Activated CD4-positive, alpha-beta T cell treated with anti-CD3 and anti-CD28 coated beads, Interleukin-2, amount 10 ng/mL, durations not matched to agents 7 days and 5 days (primary cell): ENCODE measurements around the gene OPA3. TPM values are rescaled to one million over a fixed set of nuclear protein-coding genes. Genes with fewer than 3 reads are reported as not detected.
"Not testable (repeated sequence)": the region's sequence is repeated elsewhere in the genome, so short reads cannot be mapped to it uniquely, and the experiment has no call there.

Source experiments
- CTCF ChIA-PET: fragments of 350-600 bp; sonication (Branson Sonifier 250); formaldehyde crosslinking; loops from one replicate; lab custom pipeline; 2021; ENCODE audit warnings: antibody characterized with exemption; lab: Charles Lee
- POLR2A ChIA-PET: fragments of 350-600 bp; sonication (Branson Sonifier 250); formaldehyde crosslinking; loops from one replicate; lab custom pipeline; 2021; ENCODE audit warnings: antibody characterized with exemption; lab: Charles Lee
- DNase-seq: peaks from one replicate; pipeline ENCODE4 v3.0.0-alpha.2; 2020
- H3K27ac Mint-ChIP-seq: one replicate; pipeline ENCODE4 v1.8.0; 2021; ENCODE audit warnings: mild to moderate bottlenecking, moderate library complexity, mixed read lengths
- H3K27me3 Mint-ChIP-seq: one replicate; pipeline ENCODE4 v1.8.0; 2021; ENCODE audit warnings: mixed read lengths
- H3K36me3 Mint-ChIP-seq: one replicate; pipeline ENCODE4 v1.8.0; 2021; ENCODE audit warnings: low read depth, mixed read lengths
- H3K4me1 Mint-ChIP-seq: one replicate; pipeline ENCODE4 v1.8.0; 2021; ENCODE audit warnings: mixed read lengths
- H3K4me3 Mint-ChIP-seq: one replicate; pipeline ENCODE4 v1.8.0; 2021; ENCODE audit warnings: mild to moderate bottlenecking, moderate library complexity, mixed read lengths
- H3K9me3 Mint-ChIP-seq: one replicate; pipeline ENCODE4 v1.8.0; 2021; ENCODE audit warnings: mixed read lengths
- total RNA-seq, 2 experiments: library from RNA; stranded (reverse); gene quantifications; one replicate each; pipeline ENCODE4 v1.2.3, GENCODE V29; 2021

OPA3 gene
- total RNA-seq, 2 experiments from 2014 or later = 12.6 to 13.4 TPM

- ChIA-PET POLR2A (no interaction called here), CTCF (interaction anchor here (0.6 to 1.4 kb wide), 2 partner anchors 29 to 72 kb away, joined by 3 to 5 read pairs; no protein-coding TSS in a partner anchor)
- H3K4me1 Mint-ChIP-seq = peaks cover 67% of the 10 kb centered on the region
- no peak for DNase-seq
- H3K36me3 Mint-ChIP-seq = peaks cover 13% of the 10 kb centered on the region
- no peaks in the 10 kb centered on the region for H3K9me3 Mint-ChIP-seq
- no peaks in the 10 kb centered on the region for H3K27me3 Mint-ChIP-seq
- H3K4me3 Mint-ChIP-seq = peak overlapping the region; percentile 25
- no peak overlapping the region for H3K27ac Mint-ChIP-seq
Measured at GRCh38 chr19:45511074-45511473, 73.5 kb downstream of the OPA3 start.

- H3K27ac Mint-ChIP-seq = peak overlapping the region; percentile 13
- H3K27me3 Mint-ChIP-seq, POLR2A ChIA-PET, DNase-seq, H3K9me3 Mint-ChIP-seq: not testable (repeated sequence)
- peaks cover 13% of the 10 kb centered on the region for H3K36me3 Mint-ChIP-seq
- H3K4me1 Mint-ChIP-seq = peaks cover 67% of the 10 kb centered on the region
- CTCF ChIA-PET = interaction anchor here (1.1 to 1.4 kb wide), 3 partner anchors 8 to 71 kb away, joined by 3 to 5 read pairs (median 4); no protein-coding TSS in a partner anchor
- peak overlapping the region; percentile 83 for H3K4me3 Mint-ChIP-seq
Measured at GRCh38 chr19:45510352-45510751, 74.2 kb downstream of the OPA3 start.

- H3K27ac Mint-ChIP-seq = peak overlapping the region; percentile 59
- H3K36me3 Mint-ChIP-seq = peaks cover 13% of the 10 kb centered on the region
- CTCF ChIA-PET = interaction anchor here (1.1 to 1.4 kb wide), 3 partner anchors 9 to 70 kb away, joined by 3 to 5 read pairs (median 4); no protein-coding TSS in a partner anchor
- DNase-seq = no peak
- H3K4me1 Mint-ChIP-seq = peaks cover 66% of the 10 kb centered on the region
- POLR2A ChIA-PET = no interaction called here
- peak overlapping the region; percentile 83 for H3K4me3 Mint-ChIP-seq
- no peaks in the 10 kb centered on the region for H3K27me3 Mint-ChIP-seq
- H3K9me3 Mint-ChIP-seq = no peaks in the 10 kb centered on the region
Measured at GRCh38 chr19:45509692-45510015, 74.9 kb downstream of the OPA3 start.

- Mint-ChIP-seq H3K9me3 (no peaks in the 10 kb centered on the region), H3K36me3 (peaks cover 13% of the 10 kb centered on the region), H3K27me3 (no peaks in the 10 kb centered on the region), H3K4me3 (peak overlapping the region; percentile 83), H3K27ac (peak overlapping the region; percentile 86), H3K4me1 (peaks cover 61% of the 10 kb centered on the region)
- CTCF ChIA-PET = interaction anchor here (1.1 kb wide), 2 partner anchors 10 to 30 kb away, joined by 3 to 4 read pairs; no protein-coding TSS in a partner anchor
- POLR2A ChIA-PET = no interaction called here
- peak; percentile 43 for DNase-seq
Measured at GRCh38 chr19:45508861-45509691, 75.5 kb downstream of the OPA3 start.

- Mint-ChIP-seq H3K36me3 (peaks cover 9% of the 10 kb centered on the region), H3K27ac (peak overlapping the region; percentile 81), H3K9me3 (no peaks in the 10 kb centered on the region), H3K27me3 (no peaks in the 10 kb centered on the region), H3K4me1 (peaks cover 58% of the 10 kb centered on the region), H3K4me3 (peak overlapping the region; percentile 83)
- DNase-seq = no peak
- ChIA-PET POLR2A (no interaction called here), CTCF (no interaction called here)
Measured at GRCh38 chr19:45508417-45508860, 76.2 kb downstream of the OPA3 start.

GRCh38 chr19:45507872-45508416 lies 76.7 kb downstream of the OPA3 start:
- peaks cover 9% of the 10 kb centered on the region for H3K36me3 Mint-ChIP-seq
- H3K4me1 Mint-ChIP-seq = peaks cover 56% of the 10 kb centered on the region
- H3K9me3 Mint-ChIP-seq = no peaks in the 10 kb centered on the region
- peak overlapping the region; percentile 83 for H3K4me3 Mint-ChIP-seq
- H3K27ac Mint-ChIP-seq = peak overlapping the region; percentile 81
- ChIA-PET POLR2A (interaction anchor here (0.6 kb wide), 1 partner anchor 78 kb away, joined by 4 read pairs; no protein-coding TSS in a partner anchor), CTCF (no interaction called here)
- DNase-seq = no peak
- no peaks in the 10 kb centered on the region for H3K27me3 Mint-ChIP-seq

GRCh38 chr19:45506989-45507871 lies 77.4 kb downstream of the OPA3 start, which contains the start of gene VASP:
TSS of gene VASP (plus strand) at chr19:45507479. CDS start at chr19:45507772, 293 bp downstream.
- no peaks in the 10 kb centered on the region for H3K27me3 Mint-ChIP-seq
- peaks cover 52% of the 10 kb centered on the region for H3K4me1 Mint-ChIP-seq
- H3K27ac Mint-ChIP-seq = peak within 1 kb of the TSS; percentile 97
- DNase-seq = peak; percentile 94
- H3K36me3 Mint-ChIP-seq = peaks cover 9% of the 10 kb centered on the region
- no peaks in the 10 kb centered on the region for H3K9me3 Mint-ChIP-seq
- ChIA-PET CTCF (no interaction called here), POLR2A (interaction anchor here (0.6 kb wide), 1 partner anchor 77 kb away, joined by 4 read pairs; no protein-coding TSS in a partner anchor)
- H3K4me3 Mint-ChIP-seq = peak within 1 kb of the TSS; percentile 87

GRCh38 chr19:45506246-45506988 lies 78.2 kb downstream of the OPA3 start:
- DNase-seq = peak; percentile 97
- ChIA-PET POLR2A (no interaction called here), CTCF (interaction anchor here (0.6 to 2.9 kb wide), 7 partner anchors 10 to 778 kb away, joined by 3 to 9 read pairs (median 4); no protein-coding TSS in a partner anchor)
- peak overlapping the region; percentile 87 for H3K4me3 Mint-ChIP-seq
- H3K4me1 Mint-ChIP-seq = peaks cover 44% of the 10 kb centered on the region
- no peaks in the 10 kb centered on the region for H3K9me3 Mint-ChIP-seq
- peaks cover 9% of the 10 kb centered on the region for H3K36me3 Mint-ChIP-seq
- no peaks in the 10 kb centered on the region for H3K27me3 Mint-ChIP-seq
- H3K27ac Mint-ChIP-seq = peak overlapping the region; percentile 97

- Mint-ChIP-seq H3K4me1 (peaks cover 39% of the 10 kb centered on the region), H3K4me3 (peak overlapping the region; percentile 87), H3K9me3 (no peaks in the 10 kb centered on the region), H3K36me3 (peaks cover 7% of the 10 kb centered on the region), H3K27me3 (no peaks in the 10 kb centered on the region), H3K27ac (peak overlapping the region; percentile 97)
- DNase-seq = no peak
- CTCF ChIA-PET = interaction anchor here (0.6 to 2.9 kb wide), 7 partner anchors 10 to 779 kb away, joined by 3 to 9 read pairs (median 4); no protein-coding TSS in a partner anchor
- POLR2A ChIA-PET = no interaction called here
Measured at GRCh38 chr19:45505996-45506245, 78.7 kb downstream of the OPA3 start.

- peaks cover 6% of the 10 kb centered on the region for H3K36me3 Mint-ChIP-seq
- peak overlapping the region; percentile 87 for H3K4me3 Mint-ChIP-seq
- peak overlapping the region; percentile 97 for H3K27ac Mint-ChIP-seq
- peaks cover 34% of the 10 kb centered on the region for H3K4me1 Mint-ChIP-seq
- ChIA-PET POLR2A (no interaction called here), CTCF (interaction anchor here (0.6 to 2.9 kb wide), 6 partner anchors 9 to 137 kb away, joined by 3 to 9 read pairs (median 6); no protein-coding TSS in a partner anchor)
- DNase-seq = no peak
- no peaks in the 10 kb centered on the region for H3K27me3 Mint-ChIP-seq
- H3K9me3 Mint-ChIP-seq = no peaks in the 10 kb centered on the region
Measured at GRCh38 chr19:45505151-45505995, 79.2 kb downstream of the OPA3 start.

GRCh38 chr19:45503909-45504308 lies 80.7 kb downstream of the OPA3 start:
- no peak overlapping the region for H3K27ac Mint-ChIP-seq
- no peak for DNase-seq
- H3K9me3 Mint-ChIP-seq = no peaks in the 10 kb centered on the region
- ChIA-PET POLR2A (no interaction called here), CTCF (interaction anchor here (0.7 to 2.9 kb wide), 5 partner anchors 18 to 139 kb away, joined by 3 to 9 read pairs (median 4); no protein-coding TSS in a partner anchor)
- H3K4me3 Mint-ChIP-seq = no peak overlapping the region
- H3K36me3 Mint-ChIP-seq = peaks cover 2% of the 10 kb centered on the region
- H3K27me3 Mint-ChIP-seq = peaks cover 6% of the 10 kb centered on the region
- H3K4me1 Mint-ChIP-seq = peaks cover 29% of the 10 kb centered on the region
